Transverse colon (tissue), 4 donors: ENCODE results near the gene CADPS. TPM values are rescaled to one million over a fixed set of nuclear protein-coding genes. Genes with fewer than 3 reads are reported as not detected.

Source experiments
- DNase-seq: peaks from one replicate; pipeline ENCODE4 v3.0.0-alpha.2; 2019
- H3K27ac ChIP-seq, 4 donors: fragments of 200-600 bp; sonication (generic); 2 replicates each; pipeline ENCODE4 v1.5.1; 2016 to 2018; ENCODE audit warnings: inconsistent platforms in 4 of 4
- H3K27me3 ChIP-seq: fragments of 200-600 bp; sonication (generic); 2 replicates; pipeline ENCODE4 v1.5.1; 2017; ENCODE audit warnings: inconsistent platforms
- H3K36me3 ChIP-seq, 4 donors: fragments of 200-600 bp; sonication (generic); 2 replicates each; pipeline ENCODE4 v1.5.1; 2017 to 2019; ENCODE audit warnings: inconsistent platforms in 4 of 4
- H3K4me1 ChIP-seq, 4 donors: fragments of 200-600 bp; sonication (generic); 2 replicates each; pipeline ENCODE4 v1.5.1; 2017 to 2020; ENCODE audit warnings: inconsistent platforms in 4 of 4
- H3K4me3 ChIP-seq, 4 donors: fragments of 200-600 bp; sonication (generic); 1 replicate in 1 of 4; 2 replicates in 3 of 4; pipeline versions ENCODE4 v1.5.1 to v1.6.1; 2017 to 2019; ENCODE audit warnings: inconsistent platforms in 4 of 4
- H3K9me3 ChIP-seq, 2 donors: fragments of 200-600 bp; sonication (generic); 2 replicates each; pipeline ENCODE4 v1.5.1; 2017 to 2019; ENCODE audit warnings: inconsistent platforms in 2 of 2
- CTCF ChIP-seq, 5 experiments: fragments of 200-600 bp in 3 of 5; fragments of 450-650 bp in 2 of 5; sonication (generic) in 3 of 5; IDR thresholded peaks; 1 replicate in 2 of 5; 2 replicates in 3 of 5; pipeline ENCODE4 v1.5.1; 2016 to 2017; ENCODE audit warnings: antibody characterized with exemption in 5 of 5, inconsistent platforms in 3 of 5, mild to moderate bottlenecking in 2 of 5, moderate library complexity in 1 of 5
- EP300 ChIP-seq: sonication (generic); formaldehyde crosslinking; IDR thresholded peaks from one replicate; pipeline ENCODE4 v1.6.1; 2017; ENCODE audit warnings: antibody characterized with exemption, low read depth
- POLR2A ChIP-seq: fragments of 450-650 bp; IDR thresholded peaks from one replicate; pipeline ENCODE4 v1.6.1; 2016; ENCODE audit warnings: antibody characterized with exemption, mild to moderate bottlenecking, moderate library complexity
- POLR2AphosphoS5 ChIP-seq, 3 donors: sonication (generic); formaldehyde crosslinking; IDR thresholded peaks; one replicate each; pipeline ENCODE4 v1.6.1; 2016; ENCODE audit warnings: antibody characterized with exemption in 3 of 3
- WGBS, 2 donors: methylation state at CpG; one replicate each; pipeline ENCODE4 v1.1.5; 2018; ENCODE audit warnings: low coverage in 1 of 2; 5-methylcytosine and 5-hydroxymethylcytosine counted together
- in situ Hi-C, 4 donors: fragments of 200-750 bp; cut with MboI; loops; one replicate each; pipeline versions ENCODE4 v1.15.0 to v1.15.1; 2017; ENCODE audit warnings: low sequenced_read_pairs in 3 of 4, low pct_ligation_motif_present in 1 of 4, low pct_unique_long_range_greater_than_20kb in 1 of 4
- intact Hi-C: fragments of 100-400 bp; cut with DNase I; formaldehyde crosslinking; loops from one replicate; pipeline ENCODE4 v1.15.1; 2023; ENCODE audit warnings: low total_unique reads
- total RNA-seq, 4 donors: library from RNA; depleted of rRNA; stranded (reverse); fragments of >200 nt; gene quantifications; one replicate each; pipeline ENCODE4 v1.1.0, GENCODE V29; 2016

The CADPS gene
- total RNA-seq, 4 donors from 2014 or later, result 1.9 to 22.7 (median 8.9) TPM

- no peak for DNase-seq
- Histone ChIP-seq H3K4me3 (no peak overlapping the region), H3K27ac (no peak overlapping the region), H3K36me3 (no peaks in the 10 kb centered on the region), H3K9me3 (no peaks in the 10 kb centered on the region), H3K4me1 (no peaks in the 10 kb centered on the region), H3K27me3 (no peaks in the 10 kb centered on the region)
- WGBS, 2 donors, result 94 to 100% methylated on average over 2 of the region's 2 CpGs
- TF ChIP-seq POLR2AphosphoS5 (IDR thresholded peaks at IDR 0.05) (no peak), CTCF (IDR thresholded peaks at IDR 0.05) (no peak), POLR2A (no peak), EP300 (no peak)
- in situ Hi-C loops, result no loop called here
- intact Hi-C loops, result no loop called here
Measured at GRCh38 chr3:62500556-62501288, 374.5 kb downstream of the CADPS start.

- Histone ChIP-seq H3K4me3 (no peak overlapping the region), H3K9me3 (no peaks in the 10 kb centered on the region), H3K4me1 (no peaks in the 10 kb centered on the region), H3K36me3 (no peaks in the 10 kb centered on the region), H3K27me3 (no peaks in the 10 kb centered on the region), H3K27ac (no peak overlapping the region)
- no peak for DNase-seq
- TF ChIP-seq POLR2AphosphoS5 (IDR thresholded peaks at IDR 0.05) (no peak), CTCF (IDR thresholded peaks at IDR 0.05) (no peak), POLR2A (no peak), EP300 (no peak)
- in situ Hi-C loops (no loop called here), intact Hi-C loops (no loop called here)
- WGBS, 2 donors, result 38 to 79% methylated on average over 1 to 5 of the region's 5 CpGs
Measured at GRCh38 chr3:62497156-62497555, 378.1 kb downstream of the CADPS start.

- TF ChIP-seq CTCF (IDR thresholded peaks at IDR 0.05) (no peak), POLR2AphosphoS5 (IDR thresholded peaks at IDR 0.05) (no peak), EP300 (no peak), POLR2A (no peak)
- intact Hi-C loops, result no loop called here
- no peaks in the 10 kb centered on the region for H3K27me3 ChIP-seq
- H3K4me3 ChIP-seq, result no peak overlapping the region
- no peaks in the 10 kb centered on the region for H3K36me3 ChIP-seq
- in situ Hi-C loops, result no loop called here
- no peak for DNase-seq
- no peaks in the 10 kb centered on the region for H3K9me3 ChIP-seq
- H3K27ac ChIP-seq, result no peak overlapping the region
- 60 to 82% methylated on average over 1 to 2 of the region's 2 CpGs for WGBS, 2 donors
- no peaks in the 10 kb centered on the region for H3K4me1 ChIP-seq
Measured at GRCh38 chr3:62496503-62496902, 378.7 kb downstream of the CADPS start.

GRCh38 chr3:62493109-62493801 is 382.0 kb downstream of the CADPS start:
- 71 to 76% methylated on average over 3 to 4 of the region's 4 CpGs for WGBS, 2 donors
- no peak overlapping the region for H3K27ac ChIP-seq
- H3K9me3 ChIP-seq, result no peaks in the 10 kb centered on the region
- no peak overlapping the region for H3K4me3 ChIP-seq
- H3K36me3 ChIP-seq, result no peaks in the 10 kb centered on the region
- in situ Hi-C loops (no loop called here), intact Hi-C loops (no loop called here)
- no peak for TF ChIP-seq POLR2AphosphoS5 (IDR thresholded peaks at IDR 0.05)
- no peak for TF ChIP-seq CTCF (IDR thresholded peaks at IDR 0.05)
- no peak for TF ChIP-seq POLR2A
- TF ChIP-seq EP300, result no peak
- no peak for DNase-seq
- H3K4me1 ChIP-seq, result no peaks in the 10 kb centered on the region
- H3K27me3 ChIP-seq, result no peaks in the 10 kb centered on the region
